Effector CD4-positive, alpha-beta T cell (primary cell): ENCODE data around the gene CAMTA2.
A peak's percentile ranks its signal among the peaks of the same experiment; 100 is the strongest.
"Not testable (repeated sequence)": the region's sequence is repeated elsewhere in the genome, so short reads cannot be mapped to it uniquely, and the experiment has no call there.

Source experiments
- DNase-seq: peaks from one replicate; pipeline ENCODE4 v3.0.0-alpha.2; 2020
- total RNA-seq: gene quantifications from one replicate; lab custom pipeline; 2026; lab: John Stamatoyannopoulos, UW

The CAMTA2 gene, protein sequence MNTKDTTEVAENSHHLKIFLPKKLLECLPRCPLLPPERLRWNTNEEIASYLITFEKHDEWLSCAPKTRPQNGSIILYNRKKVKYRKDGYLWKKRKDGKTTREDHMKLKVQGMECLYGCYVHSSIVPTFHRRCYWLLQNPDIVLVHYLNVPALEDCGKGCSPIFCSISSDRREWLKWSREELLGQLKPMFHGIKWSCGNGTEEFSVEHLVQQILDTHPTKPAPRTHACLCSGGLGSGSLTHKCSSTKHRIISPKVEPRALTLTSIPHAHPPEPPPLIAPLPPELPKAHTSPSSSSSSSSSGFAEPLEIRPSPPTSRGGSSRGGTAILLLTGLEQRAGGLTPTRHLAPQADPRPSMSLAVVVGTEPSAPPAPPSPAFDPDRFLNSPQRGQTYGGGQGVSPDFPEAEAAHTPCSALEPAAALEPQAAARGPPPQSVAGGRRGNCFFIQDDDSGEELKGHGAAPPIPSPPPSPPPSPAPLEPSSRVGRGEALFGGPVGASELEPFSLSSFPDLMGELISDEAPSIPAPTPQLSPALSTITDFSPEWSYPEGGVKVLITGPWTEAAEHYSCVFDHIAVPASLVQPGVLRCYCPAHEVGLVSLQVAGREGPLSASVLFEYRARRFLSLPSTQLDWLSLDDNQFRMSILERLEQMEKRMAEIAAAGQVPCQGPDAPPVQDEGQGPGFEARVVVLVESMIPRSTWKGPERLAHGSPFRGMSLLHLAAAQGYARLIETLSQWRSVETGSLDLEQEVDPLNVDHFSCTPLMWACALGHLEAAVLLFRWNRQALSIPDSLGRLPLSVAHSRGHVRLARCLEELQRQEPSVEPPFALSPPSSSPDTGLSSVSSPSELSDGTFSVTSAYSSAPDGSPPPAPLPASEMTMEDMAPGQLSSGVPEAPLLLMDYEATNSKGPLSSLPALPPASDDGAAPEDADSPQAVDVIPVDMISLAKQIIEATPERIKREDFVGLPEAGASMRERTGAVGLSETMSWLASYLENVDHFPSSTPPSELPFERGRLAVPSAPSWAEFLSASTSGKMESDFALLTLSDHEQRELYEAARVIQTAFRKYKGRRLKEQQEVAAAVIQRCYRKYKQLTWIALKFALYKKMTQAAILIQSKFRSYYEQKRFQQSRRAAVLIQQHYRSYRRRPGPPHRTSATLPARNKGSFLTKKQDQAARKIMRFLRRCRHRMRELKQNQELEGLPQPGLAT
- total RNA-seq: 41.3 reads per million, percentile 64 among the genes with 10 or more reads in this experiment

- peak; percentile 87 for DNase-seq
Observed at GRCh38 chr17:4986951-4987766, at the start of gene CAMTA2. TSS of gene CAMTA2 (minus strand) at chr17:4987675. CDS start at chr17:4986222, 1,453 bp downstream.

DNA sequence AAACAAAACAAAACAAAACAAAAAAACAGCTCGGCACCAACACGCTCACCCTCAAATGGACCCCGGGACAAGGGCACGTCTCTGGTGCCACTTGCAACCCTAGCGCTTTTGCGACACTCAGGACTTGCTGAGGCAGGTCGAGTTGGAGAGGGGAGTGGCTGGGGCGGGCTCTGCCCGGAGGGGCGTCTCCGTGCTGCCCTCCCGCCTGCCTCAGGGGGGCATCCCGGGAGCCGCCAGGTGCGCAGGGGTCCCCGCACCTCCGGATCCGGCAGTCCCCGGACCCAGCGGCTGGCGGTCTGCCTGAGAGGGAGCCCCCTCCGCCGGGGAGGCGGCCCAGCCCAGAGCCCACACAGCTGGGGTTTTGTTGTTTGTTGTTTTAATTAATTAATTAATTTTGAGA lies 47.8 kb upstream of the CAMTA2 start, which contains the start of gene SLC52A1:
SLC52A1 (minus strand) TSS at position 112 of the 400 bp plus-strand sequence. CDS start 820 bp downstream, outside the sequence.
- no peak for DNase-seq

- DNase-seq: no peak
Observed at GRCh38 chr17:5034651-5035050, 47.2 kb upstream of the CAMTA2 start.

DNA sequence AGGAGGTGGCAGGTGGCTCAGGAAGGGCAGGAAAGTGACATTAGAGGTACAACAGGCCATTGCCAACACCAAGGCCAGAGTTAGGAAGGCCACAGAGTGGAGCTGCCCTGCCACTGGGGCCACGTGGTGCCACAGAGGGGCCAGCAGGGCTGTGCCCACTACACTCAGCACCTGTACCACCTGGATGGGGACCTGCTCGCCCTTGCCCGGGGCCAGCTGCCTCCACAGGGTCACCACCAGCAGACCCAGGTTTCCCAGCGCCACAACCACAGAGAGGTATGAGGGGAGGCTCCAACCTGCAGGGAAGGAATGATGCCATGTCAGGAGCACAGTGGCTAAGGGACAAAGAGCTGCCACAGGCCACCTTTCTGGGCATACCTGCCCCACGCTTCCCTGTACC lies 46.6 kb upstream of the CAMTA2 start:
- DNase-seq: no peak

GRCh38 chr17:5033352-5034015 lies 46.0 kb upstream of the CAMTA2 start:
- no peak for DNase-seq

DNA sequence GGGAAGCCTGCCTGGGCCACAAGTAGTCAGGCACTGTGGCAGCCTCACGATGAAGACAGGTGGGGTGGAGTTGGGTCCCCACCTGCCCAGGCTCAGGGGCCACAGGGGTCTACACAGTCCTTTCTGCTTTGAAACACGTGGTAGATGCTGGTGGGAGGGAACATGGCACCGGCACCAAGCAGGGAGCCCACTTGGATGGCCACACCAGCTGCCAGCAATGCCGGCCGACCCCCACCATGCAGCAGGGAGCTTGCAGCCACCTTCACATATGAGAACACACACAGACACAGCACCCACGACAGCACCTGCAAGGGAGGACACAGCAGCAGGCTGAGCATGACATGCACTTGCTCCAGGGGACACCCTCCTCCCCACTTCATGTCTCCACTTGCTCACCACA lies 45.4 kb upstream of the CAMTA2 start:
- DNase-seq: no peak

- DNase-seq: peak; percentile 78
Observed at GRCh38 chr17:5031365-5032082, 44.0 kb upstream of the CAMTA2 start.

GRCh38 chr17:5030168-5030567 lies 42.7 kb upstream of the CAMTA2 start:
- not testable (repeated sequence) for DNase-seq

- DNase-seq: no peak
Observed at GRCh38 chr17:5027916-5028315, 40.4 kb upstream of the CAMTA2 start.

DNA sequence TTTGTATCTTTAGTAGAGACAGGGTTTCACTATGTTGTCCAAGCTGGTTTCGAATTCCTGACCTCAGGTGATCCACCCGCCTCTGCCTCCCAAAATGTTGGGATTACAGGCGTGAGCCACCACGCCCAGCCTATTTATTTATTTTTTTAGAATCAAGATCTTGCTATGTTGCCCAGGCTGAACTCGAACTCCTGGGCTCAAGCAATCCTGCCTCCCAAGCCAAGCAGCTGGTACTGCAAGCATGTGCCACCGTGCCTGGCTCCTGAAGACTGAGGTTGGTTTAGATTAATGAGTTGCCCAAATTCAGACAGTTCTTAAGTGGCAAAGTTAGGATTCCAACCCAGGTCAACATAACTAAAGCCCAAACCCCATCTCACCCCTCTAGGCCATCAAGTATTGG lies 39.8 kb upstream of the CAMTA2 start:
- no peak for DNase-seq

DNA sequence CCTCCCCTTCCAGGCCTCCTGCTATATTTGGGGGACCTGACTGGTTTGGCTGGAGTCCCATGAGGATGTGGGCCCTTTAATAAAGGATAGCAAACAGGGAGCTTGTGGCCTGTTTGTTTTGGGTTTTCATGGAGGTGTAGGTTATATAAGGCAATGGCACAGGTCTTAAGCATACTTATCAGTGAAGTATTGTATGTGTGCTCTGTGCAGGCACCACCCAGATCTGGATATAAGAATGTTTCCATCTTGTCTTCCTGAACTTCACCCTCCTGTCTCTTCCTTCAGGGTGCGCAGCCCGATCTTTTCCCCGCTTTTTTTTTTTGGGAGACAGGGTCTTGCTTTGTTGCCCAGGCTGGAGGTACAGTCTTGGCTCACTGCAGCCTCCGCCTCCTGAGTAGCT lies 37.1 kb upstream of the CAMTA2 start:
- no peak for DNase-seq

GRCh38 chr17:5023588-5024147 lies 36.2 kb upstream of the CAMTA2 start:
- no peak for DNase-seq

DNA sequence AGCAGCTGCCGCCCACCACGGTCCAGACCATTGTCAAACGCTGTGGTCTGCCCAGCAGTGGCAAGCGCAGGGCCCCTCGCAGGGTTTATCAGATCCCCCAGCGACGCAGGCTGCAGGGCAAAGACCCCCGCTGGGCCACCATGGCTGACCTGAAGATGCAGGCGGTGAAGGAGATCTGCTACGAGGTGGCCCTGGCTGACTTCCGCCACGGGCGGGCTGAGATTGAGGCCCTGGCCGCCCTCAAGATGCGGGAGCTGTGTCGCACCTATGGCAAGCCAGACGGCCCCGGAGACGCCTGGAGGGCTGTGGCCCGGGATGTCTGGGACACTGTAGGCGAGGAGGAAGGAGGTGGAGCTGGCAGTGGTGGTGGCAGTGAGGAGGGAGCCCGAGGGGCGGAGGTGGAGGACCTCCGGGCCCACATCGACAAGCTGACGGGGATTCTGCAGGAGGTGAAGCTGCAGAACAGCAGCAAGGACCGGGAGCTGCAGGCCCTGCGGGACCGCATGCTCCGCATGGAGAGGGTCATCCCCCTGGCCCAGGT lies 34.8 kb upstream of the CAMTA2 start:
- DNase-seq: no peak

DNA sequence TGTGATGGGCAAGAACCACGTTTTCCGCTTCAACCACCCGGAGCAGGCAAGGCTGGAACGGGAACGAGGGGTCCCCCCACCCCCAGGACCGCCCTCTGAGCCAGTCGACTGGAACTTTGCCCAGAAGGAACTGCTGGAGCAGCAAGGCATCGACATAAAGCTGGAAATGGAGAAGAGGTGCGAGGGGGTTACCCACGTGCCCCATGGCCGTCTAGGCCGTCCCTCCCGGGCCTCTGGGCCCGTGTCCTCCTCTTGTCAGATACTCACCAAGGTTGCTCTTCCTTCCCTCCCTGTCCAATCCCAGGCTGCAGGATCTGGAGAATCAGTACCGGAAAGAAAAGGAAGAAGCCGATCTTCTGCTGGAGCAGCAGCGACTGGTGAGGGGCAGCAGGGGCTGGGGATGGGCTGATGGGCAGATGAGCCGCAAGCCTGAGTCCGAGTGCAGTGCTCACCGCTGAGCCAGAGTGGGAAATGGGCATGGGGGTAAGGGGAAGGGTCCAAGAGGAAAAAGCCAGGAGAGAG lies 33.1 kb upstream of the CAMTA2 start:
- DNase-seq: no peak

DNA sequence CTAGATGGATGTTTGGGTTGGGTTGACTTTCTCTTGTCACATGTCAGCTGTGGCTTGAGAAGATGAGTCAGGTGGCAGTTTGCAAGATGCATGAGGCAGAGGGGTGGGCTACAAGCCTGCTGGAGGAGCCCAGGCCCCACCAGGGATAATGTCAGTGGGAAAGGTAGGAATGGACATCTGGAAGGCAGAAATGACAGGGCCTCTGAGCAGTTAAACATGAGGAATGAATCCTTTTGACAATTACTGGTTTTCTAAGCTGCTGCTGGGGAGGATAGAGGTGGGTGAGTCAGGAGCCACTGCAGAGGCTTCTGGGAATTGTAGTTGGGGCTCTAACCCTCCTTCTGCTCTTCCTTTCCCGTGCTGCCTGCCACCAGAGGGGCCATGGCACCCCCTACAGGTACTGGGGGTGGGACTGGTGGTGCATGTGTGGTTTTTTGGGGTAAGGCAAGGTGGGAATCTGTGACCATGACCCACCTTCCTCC lies 32.0 kb upstream of the CAMTA2 start:
- DNase-seq: no peak

GRCh38 chr17:5014357-5014756 lies 26.9 kb upstream of the CAMTA2 start:
- no peak for DNase-seq

GRCh38 chr17:5011928-5012327 lies 24.5 kb upstream of the CAMTA2 start:
- DNase-seq: no peak

DNA sequence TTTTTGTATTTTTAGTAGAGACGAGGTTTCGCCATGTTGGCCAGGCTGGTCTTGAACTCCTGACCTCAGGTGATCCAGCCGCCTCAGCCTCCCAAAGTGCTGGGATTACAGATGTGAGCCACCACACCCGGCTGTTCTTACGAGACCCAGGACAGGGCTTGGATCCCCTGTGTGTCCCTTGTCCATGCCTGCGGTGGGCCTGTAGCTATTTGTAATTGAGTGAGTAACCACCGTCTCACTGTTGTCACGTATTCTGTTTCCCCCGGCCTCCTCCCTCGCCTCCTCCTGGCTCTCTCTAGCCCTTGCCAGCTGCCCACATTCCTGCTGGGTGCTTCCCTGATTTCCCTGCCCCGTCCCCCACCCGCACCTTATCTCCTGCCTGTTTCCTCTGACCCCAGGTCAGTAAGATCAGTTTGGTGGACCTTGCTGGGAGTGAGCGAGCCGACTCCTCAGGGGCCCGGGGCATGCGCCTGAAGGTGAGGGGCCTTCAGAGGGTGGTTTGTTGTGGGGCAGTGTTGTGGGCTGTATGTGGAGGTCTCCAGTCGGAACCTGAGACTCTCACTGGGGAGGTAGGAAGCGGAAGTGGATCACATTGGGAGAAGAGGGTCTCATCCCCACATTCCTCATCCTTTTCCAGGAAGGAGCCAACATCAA lies 15.9 kb upstream of the CAMTA2 start:
- DNase-seq: no peak
